OCI-M2 (cell line): Measurements from ENCODE around the gene ZNF835.
"Not testable (repeated sequence)": the region's sequence is repeated elsewhere in the genome, so short reads cannot be mapped to it uniquely, and the experiment has no call there.

ENCODE experiments used
- DNase-seq: peaks from one replicate; lab custom pipeline; 2025; ENCODE audit not compliant: unreplicated experiment; lab: John Stamatoyannopoulos, UW

ZNF835 gene

GRCh38 chr19:56671613-56671994 is at the start of gene ZNF835:
Gene ZNF835, minus strand, starts transcription at chr19:56671757. Its CDS starts 6,559 bp downstream, at chr19:56665198.
- DNase-seq: peak; percentile 84

GRCh38 chr19:56720281-56720680 is 48.7 kb upstream of the ZNF835 start:
- no peak for DNase-seq

- DNase-seq: no peak
Measured at GRCh38 chr19:56718231-56718630, 46.7 kb upstream of the ZNF835 start.

GRCh38 chr19:56712611-56713276 is 41.2 kb upstream of the ZNF835 start:
- no peak for DNase-seq

GRCh38 chr19:56710437-56710836 is 38.9 kb upstream of the ZNF835 start:
- no peak for DNase-seq

GRCh38 chr19:56707821-56708220 is 36.3 kb upstream of the ZNF835 start:
- DNase-seq: no peak

GRCh38 chr19:56705939-56706338 is 34.4 kb upstream of the ZNF835 start:
- no peak for DNase-seq

GRCh38 chr19:56701895-56702294 is 30.3 kb upstream of the ZNF835 start:
- DNase-seq: no peak

- DNase-seq: no peak
Measured at GRCh38 chr19:56699552-56699951, 28.0 kb upstream of the ZNF835 start.

- no peak for DNase-seq
Measured at GRCh38 chr19:56692206-56692895, 20.8 kb upstream of the ZNF835 start.

- DNase-seq: no peak
Measured at GRCh38 chr19:56690670-56691069, 19.1 kb upstream of the ZNF835 start.

- no peak for DNase-seq
Measured at GRCh38 chr19:56689198-56689597, 17.6 kb upstream of the ZNF835 start.

- no peak for DNase-seq
Measured at GRCh38 chr19:56687031-56687430, 15.5 kb upstream of the ZNF835 start.

- DNase-seq: no peak
Measured at GRCh38 chr19:56683116-56683515, 11.6 kb upstream of the ZNF835 start.

GRCh38 chr19:56681702-56682101 is 10.1 kb upstream of the ZNF835 start:
- no peak for DNase-seq

- no peak for DNase-seq
Measured at GRCh38 chr19:56678205-56678604, 6.6 kb upstream of the ZNF835 start.

- not testable (repeated sequence) for DNase-seq
Measured at GRCh38 chr19:56672610-56673009, 1.1 kb upstream of the ZNF835 start.

GRCh38 chr19:56670961-56671612 is 470 bp downstream of the ZNF835 start:
- no peak for DNase-seq

- no peak for DNase-seq
Measured at GRCh38 chr19:56670401-56670960, 1.1 kb downstream of the ZNF835 start.

- DNase-seq: no peak
Measured at GRCh38 chr19:56668676-56669075, 2.9 kb downstream of the ZNF835 start.

- no peak for DNase-seq
Measured at GRCh38 chr19:56667311-56667870, 4.2 kb downstream of the ZNF835 start.

GRCh38 chr19:56664511-56664910 is 7.0 kb downstream of the ZNF835 start:
- DNase-seq: no peak
